WTC11 (cell line): ENCODE results near the gene TMEM204. TPM values are rescaled to one million over a fixed set of nuclear protein-coding genes. Genes with fewer than 3 reads are reported as not detected.

ENCODE experiments used
- ATAC-seq: fragments of 200-7000 bp; cut with Tn5 transposase; 2 replicates; pipeline ENCODE4 v1.10.0; 2021; ENCODE audit warnings: mild to moderate bottlenecking, moderate library complexity
- CTCF ChIA-PET: fragments of 300-600 bp; sonication (Branson Sonifier 250); formaldehyde crosslinking; loops from one replicate; lab custom pipeline; 2021; ENCODE audit warnings: antibody characterized with exemption; lab: Charles Lee
- POLR2A ChIA-PET: fragments of 350-600 bp; sonication (Branson Sonifier 250); formaldehyde crosslinking; loops from one replicate; lab custom pipeline; 2021; ENCODE audit warnings: antibody characterized with exemption; lab: Charles Lee
- DNase-seq: peaks from one replicate; pipeline ENCODE4 v3.0.0; 2021; ENCODE audit warnings: low spot score
- H3K27ac Mint-ChIP-seq: 2 replicates; pipeline ENCODE4 v1.8.0; 2021; ENCODE audit warnings: mixed read lengths
- H3K27me3 Mint-ChIP-seq: 2 replicates; pipeline ENCODE4 v1.8.0; 2021; ENCODE audit warnings: low read depth, mild to moderate bottlenecking, moderate library complexity, mixed read lengths
- H3K36me3 Mint-ChIP-seq: 2 replicates; pipeline ENCODE4 v1.8.0; 2021; ENCODE audit warnings: mixed read lengths
- H3K4me1 Mint-ChIP-seq: 2 replicates; pipeline ENCODE4 v1.8.0; 2022; ENCODE audit warnings: mixed read lengths
- H3K4me3 Mint-ChIP-seq: 2 replicates; pipeline ENCODE4 v1.8.0; 2021; ENCODE audit warnings: mild to moderate bottlenecking, moderate library complexity, mixed read lengths
- H3K9me3 Mint-ChIP-seq: 2 replicates; pipeline ENCODE4 v1.8.0; 2021; ENCODE audit warnings: mixed read lengths
- AFF4 ChIP-seq: sonication (generic); formaldehyde crosslinking; IDR thresholded peaks from 2 replicates; pipeline ENCODE4 v1.8.1; 2023; ENCODE audit warnings: mild to moderate bottlenecking, missing genetic modification reagents, borderline replicate concordance
- CREM ChIP-seq: sonication (generic); formaldehyde crosslinking; IDR thresholded peaks from 2 replicates; pipeline ENCODE4 v1.8.1; 2022; ENCODE audit warnings: mild to moderate bottlenecking, missing genetic modification reagents, moderate library complexity
- ELF4 ChIP-seq: sonication (generic); formaldehyde crosslinking; IDR thresholded peaks from 2 replicates; pipeline ENCODE4 v1.8.1; 2022; ENCODE audit warnings: low read depth, mild to moderate bottlenecking, moderate library complexity, missing genetic modification reagents
- ERG ChIP-seq: fragments of 250-450 bp; sonication (Bioruptor Pico); IDR thresholded peaks from 2 replicates; pipeline ENCODE4 v1.8.0; 2021; ENCODE audit warnings: mild to moderate bottlenecking
- FOXJ3 ChIP-seq: sonication (generic); formaldehyde crosslinking; IDR thresholded peaks from 2 replicates; pipeline ENCODE4 v1.9.0; 2021; ENCODE audit warnings: missing genetic modification reagents, mild to moderate bottlenecking, borderline replicate concordance
- FOXK1 ChIP-seq: sonication (generic); formaldehyde crosslinking; IDR thresholded peaks from 2 replicates; pipeline ENCODE4 v1.8.0; 2022; ENCODE audit warnings: mild to moderate bottlenecking, moderate library complexity, missing genetic modification reagents
- FOXP4 ChIP-seq: sonication (generic); formaldehyde crosslinking; IDR thresholded peaks from 2 replicates; pipeline ENCODE4 v1.8.0; 2022; ENCODE audit warnings: mild to moderate bottlenecking, missing genetic modification reagents
- GRHL2 ChIP-seq: fragments of 250-450 bp; sonication (Bioruptor Pico); IDR thresholded peaks from 2 replicates; pipeline ENCODE4 v1.8.0; 2022; ENCODE audit warnings: mild to moderate bottlenecking, moderate library complexity; ENCODE audit not compliant: insufficient replicate concordance, severe bottlenecking
- IRF2 ChIP-seq: sonication (generic); formaldehyde crosslinking; IDR thresholded peaks from 2 replicates; pipeline ENCODE4 v1.8.0; 2022; ENCODE audit warnings: low read depth, missing genetic modification reagents, borderline replicate concordance
- NFE2L1 ChIP-seq: sonication (generic); formaldehyde crosslinking; IDR thresholded peaks from 2 replicates; pipeline ENCODE4 v1.8.1; 2023; ENCODE audit warnings: missing genetic modification reagents
- OVOL2 ChIP-seq: fragments of 250-450 bp; sonication (Bioruptor Pico); IDR thresholded peaks from 2 replicates; pipeline ENCODE4 v1.9.0; 2021; ENCODE audit warnings: mild to moderate bottlenecking, borderline replicate concordance
- PRDM15 ChIP-seq: sonication (generic); formaldehyde crosslinking; IDR thresholded peaks from 2 replicates; pipeline ENCODE4 v1.8.0; 2022; ENCODE audit warnings: missing genetic modification reagents
- RELA ChIP-seq: sonication (generic); formaldehyde crosslinking; IDR thresholded peaks from 2 replicates; pipeline ENCODE4 v1.8.1; 2022; ENCODE audit warnings: missing genetic modification reagents, mild to moderate bottlenecking, borderline replicate concordance
- ZNF121 ChIP-seq: sonication (generic); formaldehyde crosslinking; IDR thresholded peaks from 2 replicates; pipeline ENCODE4 v1.8.0; 2023; ENCODE audit warnings: missing genetic modification reagents
- ZNF219 ChIP-seq: sonication (generic); formaldehyde crosslinking; IDR thresholded peaks from 2 replicates; pipeline ENCODE4 v1.8.0; 2023; ENCODE audit warnings: missing genetic modification reagents, mild to moderate bottlenecking, borderline replicate concordance
- ZNF512 ChIP-seq: sonication (generic); formaldehyde crosslinking; IDR thresholded peaks from 2 replicates; pipeline ENCODE4 v1.8.1; 2022; ENCODE audit warnings: missing genetic modification reagents, borderline replicate concordance
- ZSCAN18 ChIP-seq: fragments of 250-450 bp; sonication (Bioruptor Pico); IDR thresholded peaks from 2 replicates; pipeline ENCODE4 v2.1.2; 2022; ENCODE audit warnings: mild to moderate bottlenecking, moderate library complexity
- total RNA-seq: library from RNA; stranded (reverse); gene quantifications from 3 replicates; pipeline ENCODE4 v1.2.3, GENCODE V29; 2021

Gene TMEM204
- total RNA-seq, 1 experiment from 2014 or later, result 0.35 TPM

GRCh38 chr16:1584926-1585484, 51.5 kb downstream of the TMEM204 start (continued):
- no peak for TF ChIP-seq FOXK1

GRCh38 chr16:1590366-1590765, 56.9 kb downstream of the TMEM204 start:
- no peak overlapping the region for H3K27ac Mint-ChIP-seq
- TF ChIP-seq NFE2L1 (CRISPR knock-in tag) (no peak), ZSCAN18 (CRISPR knock-in tag) (no peak), IRF2 (CRISPR knock-in tag) (no peak), ZNF219 (CRISPR knock-in tag) (no peak), PRDM15 (CRISPR knock-in tag) (no peak), ERG (no peak), FOXJ3 (CRISPR knock-in tag) (no peak), ZNF512 (CRISPR knock-in tag) (no peak), AFF4 (CRISPR knock-in tag) (no peak), OVOL2 (CRISPR knock-in tag) (no peak), ZNF121 (CRISPR knock-in tag) (no peak), FOXP4 (CRISPR knock-in tag) (no peak), ELF4 (CRISPR knock-in tag) (no peak), CREM (CRISPR knock-in tag) (no peak), GRHL2 (CRISPR knock-in tag) (no peak), RELA (CRISPR knock-in tag) (no peak)
- ChIA-PET POLR2A (no interaction called here), CTCF (no interaction called here)
- ATAC-seq (no peak), DNase-seq (no peak)
- no peaks in the 10 kb centered on the region for H3K9me3 Mint-ChIP-seq
- H3K4me1 Mint-ChIP-seq, result no peaks in the 10 kb centered on the region
- H3K27me3 Mint-ChIP-seq, result no peaks in the 10 kb centered on the region
- no peak overlapping the region for H3K4me3 Mint-ChIP-seq
- peaks cover 7% of the 10 kb centered on the region; the same call in 1 of the 2 replicates for H3K36me3 Mint-ChIP-seq
